HepG2 (cell line): Measurements from ENCODE around the gene OR8A1. TPM values are rescaled to one million over a fixed set of nuclear protein-coding genes. Genes with fewer than 3 reads are reported as not detected.

ENCODE experiments used
- ATAC-seq: fragments of 200-7000 bp; cut with Tn5 transposase; 3 replicates; pipeline ENCODE4 v1.9.1; 2020; ENCODE audit warnings: mild to moderate bottlenecking, moderate library complexity
- BruUV-seq: library from RNA; stranded (reverse); fragments of 400-500 nt; replicated peaks from 2 replicates; lab custom pipeline; 2021; lab: Mats Ljungman, UMichigan
- CTCF ChIA-PET: fragments of 300-600 bp; formaldehyde crosslinking; extraction: SDS; loops from one replicate; lab custom pipeline; 2021; ENCODE audit warnings: low total read pairs, inconsistent platforms, low intra/inter-chr PET ratio; lab: Yijun Ruan, JAX
- POLR2A ChIA-PET: fragments of 350-600 bp; sonication (Branson Sonifier 250); formaldehyde crosslinking; loops from one replicate; lab custom pipeline; 2020; ENCODE audit warnings: antibody characterized with exemption, inconsistent platforms; lab: Yijun Ruan, JAX
- DNase-seq: peaks from one replicate; pipeline ENCODE4 v3.0.0-alpha.2; 2015; ENCODE audit warnings: low spot score
- FAIRE-seq: peaks from 3 replicates; lab custom pipeline; 2011; peaks lifted over from hg19 to GRCh38; lab: Jason Lieb, UNC
- H2AFZ ChIP-seq: one replicate; pipeline ENCODE4 v1.6.1; 2011; ENCODE audit warnings: low read length, inconsistent platforms
- H3K27ac ChIP-seq: fragments of 300-600 bp; 3 replicates; pipeline ENCODE4 v1.8.0; 2011; ENCODE audit warnings: mixed run types, mild to moderate bottlenecking, mixed read lengths, low read length, inconsistent platforms; ENCODE audit not compliant: insufficient read depth; ENCODE audit errors: extremely low read length
- H3K27me3 ChIP-seq, 2 experiments: fragments of 200-600 bp in 1 of 2; 2 replicates in 1 of 2; 3 replicates in 1 of 2; pipeline versions ENCODE4 v1.6.0 to v1.8.0; 2011; ENCODE audit warnings: low read length in 2 of 2, mild to moderate bottlenecking in 2 of 2, moderate library complexity in 2 of 2, inconsistent platforms in 1 of 2; ENCODE audit not compliant: insufficient read depth in 2 of 2, control insufficient read depth in 1 of 2
- H3K36me3 ChIP-seq, 2 experiments: fragments of 200-600 bp in 1 of 2; replicated peaks in 1 of 2; 2 replicates in 1 of 2; 3 replicates in 1 of 2; pipeline versions ENCODE4 v1.5.1 to v1.8.0; 2011; ENCODE audit warnings: low read length in 2 of 2, inconsistent platforms in 1 of 2; ENCODE audit not compliant: insufficient read depth in 2 of 2, control insufficient read depth in 1 of 2
- H3K4me1 ChIP-seq: 2 replicates; pipeline ENCODE4 v1.5.1; 2012; ENCODE audit warnings: low read length, inconsistent platforms; ENCODE audit not compliant: insufficient read depth
- H3K4me2 ChIP-seq: 2 replicates; pipeline ENCODE4 v1.6.0; 2011; ENCODE audit warnings: low read depth, low read length, inconsistent platforms
- H3K4me3 ChIP-seq, 3 experiments: fragments of 200-600 bp in 1 of 3; sonication (generic), shearing (Covaris generic) in 1 of 3; replicated peaks in 1 of 3; 2 replicates each; pipeline ENCODE4 v1.5.1; 2011 to 2016; ENCODE audit warnings: low read length in 3 of 3, inconsistent platforms in 2 of 3, low read depth in 2 of 3, mild to moderate bottlenecking in 2 of 3, control low read depth in 1 of 3, mixed read lengths in 1 of 3; ENCODE audit not compliant: insufficient read depth in 1 of 3
- H3K79me2 ChIP-seq: one replicate; pipeline ENCODE4 v1.6.1; 2011; ENCODE audit warnings: low read length, inconsistent platforms; ENCODE audit not compliant: insufficient read depth
- H3K9ac ChIP-seq: 2 replicates; pipeline ENCODE4 v1.6.0; 2011; ENCODE audit warnings: mild to moderate bottlenecking, low read depth, low read length, inconsistent platforms; ENCODE audit not compliant: insufficient read depth
- H3K9me3 ChIP-seq: 2 replicates; pipeline ENCODE4 v1.5.1; 2012; ENCODE audit warnings: mild to moderate bottlenecking, low read length
- H4K20me1 ChIP-seq: 2 replicates; pipeline ENCODE4 v1.6.0; 2011; ENCODE audit warnings: inconsistent platforms, mild to moderate bottlenecking, low read length, moderate library complexity; ENCODE audit not compliant: insufficient read depth
- ATF7 ChIP-seq, 2 experiments: fragments of 450-650 bp in 1 of 2; sonication (generic) in 1 of 2; formaldehyde crosslinking in 1 of 2; IDR thresholded peaks; 2 replicates each; pipeline versions ENCODE4 v1.4.0 to v1.6.1; 2016 to 2020; ENCODE audit warnings: antibody characterized with exemption in 1 of 2, mild to moderate bottlenecking in 1 of 2, missing genetic modification reagents in 1 of 2
- CEBPB ChIP-seq: IDR thresholded peaks from 2 replicates; pipeline ENCODE4 v1.6.1; 2011; ENCODE audit warnings: low read depth, low read length, improper control_type of control experiment, borderline replicate concordance
- DR1 ChIP-seq: sonication (generic); formaldehyde crosslinking; IDR thresholded peaks from 2 replicates; pipeline ENCODE4 v1.8.0; 2021; ENCODE audit warnings: mild to moderate bottlenecking, missing genetic modification reagents, inconsistent platforms
- ELF4 ChIP-seq: sonication (generic); formaldehyde crosslinking; IDR thresholded peaks from 2 replicates; pipeline ENCODE4 v1.5.0; 2020; ENCODE audit warnings: missing genetic modification reagents, mild to moderate bottlenecking, moderate library complexity, borderline replicate concordance
- KDM1A ChIP-seq: IDR thresholded peaks from 2 replicates; pipeline ENCODE4 v1.6.1; 2016; ENCODE audit warnings: missing compliant biosample characterization
- MBNL3 ChIP-seq: fragments of 250-450 bp; sonication (Bioruptor Pico); conservative IDR thresholded peaks from 2 replicates; pipeline ENCODE4 v1.8.0; 2022; ENCODE audit warnings: mild to moderate bottlenecking, inconsistent platforms
- MIER2 ChIP-seq: IDR thresholded peaks from 2 replicates; pipeline ENCODE4 v1.6.1; 2016; ENCODE audit warnings: missing biosample characterization, missing genetic modification reagents
- NKX3-1 ChIP-seq: sonication (generic); formaldehyde crosslinking; IDR thresholded peaks from 2 replicates; pipeline ENCODE4 v1.5.0; 2020; ENCODE audit warnings: missing genetic modification reagents
- POLR2A ChIP-seq, 2 experiments: IDR thresholded peaks; 2 replicates each; pipeline ENCODE4 v1.6.1; 2011; ENCODE audit warnings: low read depth in 2 of 2, low read length in 2 of 2, mild to moderate bottlenecking in 1 of 2, moderate library complexity in 1 of 2; ENCODE audit not compliant: insufficient read depth in 1 of 2
- SOX5 ChIP-seq: IDR thresholded peaks from 2 replicates; pipeline ENCODE4 v1.6.1; 2016; ENCODE audit warnings: borderline replicate concordance
- SRF ChIP-seq: IDR thresholded peaks from 2 replicates; pipeline ENCODE4 v1.6.1; 2011; ENCODE audit warnings: mild to moderate bottlenecking, low read depth, low read length, moderate library complexity
- TBX3 ChIP-seq: fragments of 450-650 bp; IDR thresholded peaks from 2 replicates; pipeline ENCODE4 v1.6.1; 2017; ENCODE audit warnings: antibody characterized with exemption, mild to moderate bottlenecking, inconsistent platforms, borderline replicate concordance
- ZNF296 ChIP-seq: sonication (generic); formaldehyde crosslinking; conservative IDR thresholded peaks from 2 replicates; pipeline ENCODE4 v1.5.0; 2020; ENCODE audit warnings: mild to moderate bottlenecking, missing genetic modification reagents
- ZNF530 ChIP-seq: sonication (generic); formaldehyde crosslinking; IDR thresholded peaks from 2 replicates; pipeline ENCODE4 v1.5.0; 2020; ENCODE audit warnings: low read depth, mild to moderate bottlenecking, missing genetic modification reagents
- WGBS: methylation state at CpG from one replicate; pipeline ENCODE4 v1.1.6; 2017; ENCODE audit warnings: low lambda C conversion rate; 5-methylcytosine and 5-hydroxymethylcytosine counted together
- in situ Hi-C: cut with HindIII; loops from 2 replicates; pipeline ENCODE4 v1.10.0; 2017; ENCODE audit warnings: low pct_unique_long_range_greater_than_20kb; ENCODE audit not compliant: extremely low pct_ligation_motif_present
- intact Hi-C: fragments of 100-400 bp; cut with micrococcal nuclease; formaldehyde crosslinking; loops from one replicate; pipeline ENCODE4 v1.10.0; 2022; ENCODE audit not compliant: unreplicated experiment
- polyA plus RNA-seq, 8 experiments: library from polyadenylated mRNA; depleted of rRNA in 3 of 8; stranded (reverse) in 7 of 8; unstranded in 1 of 8; fragments of >200 nt; fragmentation: Illumina TruSeq in 4 of 8; extraction: Trizol in 4 of 8; gene quantifications; 2 replicates each; pipeline versions ENCODE4 v1.2.1 to v1.2.3, GENCODE V29; 2011 to 2016; ENCODE audit warnings: low read depth in 4 of 8, missing spikeins in 1 of 8, mixed read lengths in 1 of 8; ENCODE audit not compliant: insufficient read depth in 1 of 8
- total RNA-seq, 5 experiments: library from RNA; depleted of rRNA; stranded (reverse); fragments of >200 nt; fragmentation: Illumina TruSeq; extraction: Trizol; gene quantifications; 2 replicates each; pipeline ENCODE4 v1.2.3, GENCODE V29; 2016; ENCODE audit warnings: low read depth in 1 of 5
- TF ChIP-seq, protein P1 (sequence below): sonication (generic); formaldehyde crosslinking; conservative IDR thresholded peaks from 2 replicates; pipeline ENCODE4 v1.4.0; 2020; ENCODE audit warnings: missing genetic modification reagents
- TF ChIP-seq, protein P2 (sequence below): sonication (generic); formaldehyde crosslinking; IDR thresholded peaks from 2 replicates; pipeline ENCODE4 v1.4.0; 2020; ENCODE audit warnings: mild to moderate bottlenecking, low read depth, missing genetic modification reagents
- TF ChIP-seq, protein P3 (sequence below): sonication (generic); formaldehyde crosslinking; IDR thresholded peaks from 2 replicates; pipeline ENCODE4 v1.8.1; 2023; ENCODE audit warnings: mild to moderate bottlenecking, missing genetic modification reagents, borderline replicate concordance

OR8A1 gene
- total and polyA plus RNA-seq, 2 of the 13 experiments (the other 11 are each of a cell fraction or from before 2014, with no cell fraction given): not detected

DNA sequence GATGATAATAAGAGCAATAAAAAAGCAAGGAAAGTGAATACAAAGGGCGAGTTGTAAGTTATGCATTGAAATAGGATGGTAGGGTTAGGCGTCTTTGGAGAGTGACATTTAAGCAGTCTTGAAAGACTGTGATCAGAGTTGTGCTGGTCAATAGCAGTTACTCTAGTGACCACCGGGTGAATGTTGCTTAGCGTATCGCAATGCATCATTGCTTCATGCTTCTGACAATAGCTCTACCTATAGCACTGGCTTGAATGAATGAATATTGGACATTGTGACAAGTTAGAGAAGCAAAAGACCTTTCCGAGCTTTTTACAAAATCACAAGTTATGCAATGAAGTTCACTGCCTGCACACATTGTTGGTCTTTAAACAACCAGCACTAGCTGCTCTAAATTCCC, 18.6 kb upstream of the OR8A1 start (continued):
- TF ChIP-seq, protein P1, sequence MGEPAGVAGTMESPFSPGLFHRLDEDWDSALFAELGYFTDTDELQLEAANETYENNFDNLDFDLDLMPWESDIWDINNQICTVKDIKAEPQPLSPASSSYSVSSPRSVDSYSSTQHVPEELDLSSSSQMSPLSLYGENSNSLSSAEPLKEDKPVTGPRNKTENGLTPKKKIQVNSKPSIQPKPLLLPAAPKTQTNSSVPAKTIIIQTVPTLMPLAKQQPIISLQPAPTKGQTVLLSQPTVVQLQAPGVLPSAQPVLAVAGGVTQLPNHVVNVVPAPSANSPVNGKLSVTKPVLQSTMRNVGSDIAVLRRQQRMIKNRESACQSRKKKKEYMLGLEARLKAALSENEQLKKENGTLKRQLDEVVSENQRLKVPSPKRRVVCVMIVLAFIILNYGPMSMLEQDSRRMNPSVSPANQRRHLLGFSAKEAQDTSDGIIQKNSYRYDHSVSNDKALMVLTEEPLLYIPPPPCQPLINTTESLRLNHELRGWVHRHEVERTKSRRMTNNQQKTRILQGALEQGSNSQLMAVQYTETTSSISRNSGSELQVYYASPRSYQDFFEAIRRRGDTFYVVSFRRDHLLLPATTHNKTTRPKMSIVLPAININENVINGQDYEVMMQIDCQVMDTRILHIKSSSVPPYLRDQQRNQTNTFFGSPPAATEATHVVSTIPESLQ (CRISPR knock-in tag): no peak

DNA sequence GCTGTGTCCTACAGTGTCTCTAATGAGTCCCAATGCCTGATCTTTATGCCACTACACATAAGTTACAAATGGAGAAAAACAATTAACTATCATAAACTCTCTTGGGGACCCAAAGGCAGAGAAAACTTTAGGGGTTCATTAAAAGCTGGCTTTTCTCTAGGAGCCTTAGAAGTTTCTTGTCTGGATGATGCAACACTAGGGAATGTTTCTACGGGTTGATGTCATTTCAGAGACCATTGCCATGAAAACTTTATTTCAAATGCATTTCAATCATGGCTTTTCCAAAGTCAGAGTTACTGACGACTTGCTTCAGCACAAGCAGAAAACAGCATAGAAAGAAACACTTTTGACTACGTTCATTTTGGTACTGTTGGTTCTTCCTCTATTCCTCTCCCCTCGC, 17.8 kb upstream of the OR8A1 start:
- FAIRE-seq (no peak), ATAC-seq (no peak)
- in situ Hi-C loops: no loop called here

DNA sequence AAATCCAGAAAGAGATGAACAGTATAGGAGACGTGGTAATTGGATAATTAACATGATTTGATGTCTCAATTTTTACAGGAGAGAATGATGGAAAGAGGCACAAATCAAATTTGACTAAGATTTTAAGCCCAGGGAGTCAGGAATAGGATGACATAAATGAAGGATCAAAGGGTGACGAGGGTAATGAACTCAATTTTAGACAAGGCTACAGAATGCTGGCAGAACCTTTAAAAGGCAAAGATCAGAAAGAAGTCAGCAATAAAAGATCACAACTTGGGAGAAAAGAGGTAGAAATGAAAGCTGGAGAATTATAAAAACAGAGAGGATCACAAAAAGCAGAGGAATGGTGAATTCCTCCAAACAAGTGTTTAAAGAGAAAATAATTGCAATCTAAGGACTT, 13.0 kb upstream of the OR8A1 start:
- Histone ChIP-seq H3K4me3 (no peak overlapping the region), H3K4me2 (no peak overlapping the region), H3K9ac (no peak overlapping the region), H3K79me2 (no peaks in the 10 kb centered on the region), H3K27ac (no peak overlapping the region), H3K4me1 (no peaks in the 10 kb centered on the region), H2AFZ (no peak overlapping the region), H3K27me3 (no peaks in the 10 kb centered on the region; a peak in 1 of 5 replicates), H4K20me1 (no peaks in the 10 kb centered on the region), H3K9me3 (no peaks in the 10 kb centered on the region), H3K36me3 (no peaks in the 10 kb centered on the region)
- ATAC-seq (no peak), DNase-seq (no peak), FAIRE-seq (no peak)
- in situ Hi-C loops: no loop called here
- BruUV-seq: no TSS peak
- intact Hi-C loops: no loop called here
- CTCF ChIA-PET: no interaction called here
- 0% methylated on average over 2 of the region's 2 CpGs for WGBS
- POLR2A ChIA-PET: no interaction called here
- TF ChIP-seq TBX3 (no peak), ELF4 (CRISPR knock-in tag) (no peak), NKX3-1 (CRISPR knock-in tag) (no peak), MBNL3 (CRISPR knock-in tag) (no peak), MIER2 (CRISPR knock-in tag) (no peak), POLR2A (IDR thresholded peaks at IDR 0.05; ENCODE audit: insufficient read depth in 1 of 2, low read depth in 2 of 2, low read length in 2 of 2) (no peak), ZNF296 (no peak), SOX5 (CRISPR knock-in tag) (no peak), SRF (no peak), ZNF530 (CRISPR knock-in tag) (no peak), DR1 (CRISPR knock-in tag) (no peak)
- TF ChIP-seq, protein P2, sequence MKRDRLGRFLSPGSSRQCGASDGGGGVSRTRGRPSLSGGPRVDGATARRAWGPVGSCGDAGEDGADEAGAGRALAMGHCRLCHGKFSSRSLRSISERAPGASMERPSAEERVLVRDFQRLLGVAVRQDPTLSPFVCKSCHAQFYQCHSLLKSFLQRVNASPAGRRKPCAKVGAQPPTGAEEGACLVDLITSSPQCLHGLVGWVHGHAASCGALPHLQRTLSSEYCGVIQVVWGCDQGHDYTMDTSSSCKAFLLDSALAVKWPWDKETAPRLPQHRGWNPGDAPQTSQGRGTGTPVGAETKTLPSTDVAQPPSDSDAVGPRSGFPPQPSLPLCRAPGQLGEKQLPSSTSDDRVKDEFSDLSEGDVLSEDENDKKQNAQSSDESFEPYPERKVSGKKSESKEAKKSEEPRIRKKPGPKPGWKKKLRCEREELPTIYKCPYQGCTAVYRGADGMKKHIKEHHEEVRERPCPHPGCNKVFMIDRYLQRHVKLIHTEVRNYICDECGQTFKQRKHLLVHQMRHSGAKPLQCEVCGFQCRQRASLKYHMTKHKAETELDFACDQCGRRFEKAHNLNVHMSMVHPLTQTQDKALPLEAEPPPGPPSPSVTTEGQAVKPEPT: no peak
- TF ChIP-seq, protein P3, sequence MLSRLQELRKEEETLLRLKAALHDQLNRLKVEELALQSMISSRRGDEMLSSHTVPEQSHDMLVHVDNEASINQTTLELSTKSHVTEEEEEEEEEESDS (CRISPR knock-in tag): no peak

More for the DNA sequence above, 17.8 kb upstream of the OR8A1 start:
- Histone ChIP-seq H3K9ac (no peak overlapping the region), H3K4me3 (no peak overlapping the region), H3K4me1 (no peaks in the 10 kb centered on the region), H4K20me1 (no peaks in the 10 kb centered on the region), H3K27ac (no peak overlapping the region), H2AFZ (no peak overlapping the region), H3K9me3 (no peaks in the 10 kb centered on the region), H3K27me3 (no peaks in the 10 kb centered on the region; a peak in 1 of 5 replicates), H3K4me2 (no peak overlapping the region), H3K79me2 (no peaks in the 10 kb centered on the region), H3K36me3 (no peaks in the 10 kb centered on the region)
- BruUV-seq: no TSS peak
- ChIA-PET CTCF (no interaction called here), POLR2A (no interaction called here)
- TF ChIP-seq CEBPB (peak; percentile 29; the same call in 1 of the 2 replicates), ATF7 (IDR thresholded peaks at IDR 0.05) (0 out of 2 replicates have a peak, but pooled peaks have one; percentile 26), ATF7 (CRISPR knock-in tag; IDR thresholded peaks at IDR 0.05) (no peak), KDM1A (CRISPR knock-in tag) (no peak)
- WGBS: 15% methylated on average over 4 of the region's 4 CpGs
- intact Hi-C loops: no loop called here
- DNase-seq: no peak
